IMR-90 (cell line): ENCODE results near the gene UBE2O. TPM values are rescaled to one million over a fixed set of nuclear protein-coding genes. Genes with fewer than 3 reads are reported as not detected.

Experiments used
- ATAC-seq: fragments of 200-7000 bp; cut with Tn5 transposase; 2 replicates; pipeline ENCODE4 v1.9.1; 2020; ENCODE audit warnings: low read depth, mild to moderate bottlenecking, moderate library complexity
- BruUV-seq: library from RNA; stranded (reverse); fragments of 400-500 nt; replicated peaks from 2 replicates; lab custom pipeline; 2021; lab: Mats Ljungman, UMichigan
- CTCF ChIA-PET: fragments of 300-600 bp; formaldehyde crosslinking; extraction: SDS; loops from one replicate; lab custom pipeline; 2021; ENCODE audit warnings: antibody characterized with exemption; lab: Yijun Ruan, JAX
- POLR2A ChIA-PET: fragments of 300-600 bp; sonication (Branson Sonifier 250); formaldehyde crosslinking; loops from one replicate; lab custom pipeline; 2022; ENCODE audit warnings: antibody characterized with exemption; ENCODE audit not compliant: unreplicated experiment; lab: Charles Lee
- DNase-seq: peaks from one replicate; pipeline ENCODE4 v3.0.0; 2013
- H2AFZ ChIP-seq: replicated peaks from 2 replicates; pipeline ENCODE3; 2013; ENCODE audit warnings: low read length, mild to moderate bottlenecking; ENCODE audit not compliant: poor library complexity
- H2AK5ac ChIP-seq: 2 replicates; pipeline ENCODE4 v1.6.1; 2013; ENCODE audit warnings: low read depth, low read length, inconsistent platforms
- H2AK9ac ChIP-seq: replicated peaks from 2 replicates; pipeline ENCODE3; 2013; ENCODE audit warnings: mild to moderate bottlenecking, low read depth, low read length, moderate library complexity; ENCODE audit not compliant: poor library complexity
- H2BK120ac ChIP-seq: 2 replicates; pipeline ENCODE4 v1.6.1; 2013; ENCODE audit warnings: low read depth, low read length, inconsistent platforms
- H2BK15ac ChIP-seq: 3 replicates; pipeline ENCODE4 v1.6.1; 2013; ENCODE audit warnings: low read depth, low read length, inconsistent platforms
- H2BK20ac ChIP-seq: 2 replicates; pipeline ENCODE4 v1.6.1; 2013; ENCODE audit warnings: low read depth, mild to moderate bottlenecking, inconsistent platforms, low read length, moderate library complexity
- H2BK5ac ChIP-seq: 2 replicates; pipeline ENCODE4 v1.6.1; 2013; ENCODE audit warnings: mild to moderate bottlenecking, low read depth, low read length, inconsistent platforms; ENCODE audit not compliant: poor library complexity, severe bottlenecking
- H3K14ac ChIP-seq: replicated peaks from 2 replicates; pipeline ENCODE4 v1.6.1; 2013; ENCODE audit warnings: low read depth, low read length, inconsistent platforms
- H3K18ac ChIP-seq: 2 replicates; pipeline ENCODE4 v1.6.1; 2013; ENCODE audit warnings: low read depth, low read length, control low read depth
- H3K23ac ChIP-seq: 2 replicates; pipeline ENCODE4 v1.6.1; 2013; ENCODE audit warnings: low read depth, low read length, inconsistent platforms
- H3K27ac ChIP-seq: 2 replicates; pipeline ENCODE4 v1.5.1; 2013; ENCODE audit warnings: mild to moderate bottlenecking, control low read depth, low read length; ENCODE audit not compliant: insufficient read depth
- H3K27me3 ChIP-seq: 2 replicates; pipeline ENCODE4 v1.6.1; 2013; ENCODE audit warnings: low read length; ENCODE audit not compliant: control insufficient read depth, insufficient read depth
- H3K36me3 ChIP-seq: 2 replicates; pipeline ENCODE4 v1.6.1; 2013; ENCODE audit warnings: low read length, mixed read lengths; ENCODE audit not compliant: control insufficient read depth, insufficient read depth
- H3K4ac ChIP-seq: 2 replicates; pipeline ENCODE4 v1.6.1; 2013; ENCODE audit warnings: low read depth, low read length, inconsistent platforms
- H3K4me1 ChIP-seq: 2 replicates; pipeline ENCODE4 v1.6.1; 2013; ENCODE audit warnings: low read length, mixed read lengths; ENCODE audit not compliant: control insufficient read depth, insufficient read depth
- H3K4me2 ChIP-seq: 2 replicates; pipeline ENCODE4 v1.6.1; 2013; ENCODE audit warnings: low read depth, mild to moderate bottlenecking, control low read depth, low read length, moderate library complexity
- H3K4me3 ChIP-seq: 2 replicates; pipeline ENCODE4 v1.5.1; 2013; ENCODE audit warnings: low read depth, mild to moderate bottlenecking, control low read depth, low read length, moderate library complexity; ENCODE audit not compliant: insufficient read depth
- H3K56ac ChIP-seq: 2 replicates; pipeline ENCODE4 v1.6.1; 2013; ENCODE audit warnings: low read length, inconsistent platforms; ENCODE audit not compliant: insufficient read depth; ENCODE audit errors: extremely low read depth
- H3K79me1 ChIP-seq, 2 experiments: 2 replicates each; pipeline ENCODE4 v1.6.1; 2013; ENCODE audit warnings: low read length in 2 of 2, inconsistent platforms in 1 of 2, low read depth in 1 of 2
- H3K9ac ChIP-seq: 2 replicates; pipeline ENCODE4 v1.6.1; 2013; ENCODE audit warnings: low read depth, low read length, control low read depth
- H3K9me1 ChIP-seq: 2 replicates; pipeline ENCODE4 v1.6.1; 2013; ENCODE audit warnings: low read length, inconsistent platforms; ENCODE audit not compliant: insufficient read depth
- H3K9me3 ChIP-seq: 2 replicates; pipeline ENCODE4 v1.6.1; 2013; ENCODE audit warnings: low read length; ENCODE audit not compliant: control insufficient read depth, insufficient read depth
- H4K20me1 ChIP-seq: 2 replicates; pipeline ENCODE4 v1.6.1; 2013; ENCODE audit warnings: low read length, inconsistent platforms; ENCODE audit not compliant: insufficient read depth
- H4K5ac ChIP-seq: 2 replicates; pipeline ENCODE4 v1.6.1; 2013; ENCODE audit warnings: mild to moderate bottlenecking, low read depth, low read length, control low read depth
- H4K8ac ChIP-seq, 2 experiments: 2 replicates each; pipeline ENCODE4 v1.6.1; 2013; ENCODE audit warnings: low read depth in 2 of 2, low read length in 2 of 2, control low read depth in 1 of 2, inconsistent platforms in 1 of 2
- H4K91ac ChIP-seq: 2 replicates; pipeline ENCODE4 v1.6.1; 2013; ENCODE audit warnings: low read depth, low read length, inconsistent platforms; ENCODE audit not compliant: insufficient read depth
- BHLHE40 ChIP-seq: fragments of 150-350 bp; IDR thresholded peaks from 2 replicates; pipeline ENCODE4 v1.6.1; 2016; ENCODE audit warnings: mild to moderate bottlenecking, low read depth, low read length
- CEBPB ChIP-seq: IDR thresholded peaks from 2 replicates; pipeline ENCODE4 v1.6.1; 2012; ENCODE audit warnings: low read depth, low read length, improper control_type of control experiment
- CHD1 ChIP-seq: IDR thresholded peaks from 2 replicates; pipeline ENCODE4 v1.6.1; 2012; ENCODE audit warnings: low read depth, low read length, improper control_type of control experiment
- FOS ChIP-seq: fragments of 150-350 bp; IDR thresholded peaks from 2 replicates; pipeline ENCODE4 v1.6.1; 2016; ENCODE audit warnings: low read depth, low read length
- MAFK ChIP-seq: IDR thresholded peaks from 2 replicates; pipeline ENCODE4 v1.6.1; 2012; ENCODE audit warnings: low read depth, low read length, improper control_type of control experiment
- MAZ ChIP-seq: IDR thresholded peaks from 2 replicates; pipeline ENCODE4 v1.6.1; 2012; ENCODE audit warnings: low read depth, mild to moderate bottlenecking, low read length, improper control_type of control experiment, moderate library complexity, borderline replicate concordance
- MXI1 ChIP-seq: IDR thresholded peaks from 2 replicates; pipeline ENCODE4 v1.6.1; 2012; ENCODE audit warnings: low read depth, mild to moderate bottlenecking, low read length, moderate library complexity, borderline replicate concordance
- NFE2L2 ChIP-seq: fragments of 150-350 bp; IDR thresholded peaks from 2 replicates; pipeline ENCODE4 v1.6.1; 2016; ENCODE audit warnings: low read depth, mild to moderate bottlenecking, low read length
- POLR2A ChIP-seq: IDR thresholded peaks from 2 replicates; pipeline ENCODE4 v1.6.1; 2012; ENCODE audit warnings: mild to moderate bottlenecking, low read depth, low read length
- RAD21 ChIP-seq: IDR thresholded peaks from 2 replicates; pipeline ENCODE4 v1.6.1; 2012; ENCODE audit warnings: low read length, improper control_type of control experiment
- RCOR1 ChIP-seq: IDR thresholded peaks from 2 replicates; pipeline ENCODE4 v1.6.1; 2012; ENCODE audit warnings: mild to moderate bottlenecking, low read length, improper control_type of control experiment; ENCODE audit not compliant: insufficient replicate concordance
- RFX5 ChIP-seq: IDR thresholded peaks from 2 replicates; pipeline ENCODE4 v1.8.0; 2012; ENCODE audit warnings: low read depth, mild to moderate bottlenecking, low read length, moderate library complexity
- USF2 ChIP-seq: fragments of 150-350 bp; IDR thresholded peaks from 2 replicates; pipeline ENCODE4 v1.6.1; 2017; ENCODE audit warnings: mild to moderate bottlenecking, antibody characterized with exemption, low read length, low read depth
- WGBS, 2 experiments: methylation state at CpG; one replicate each; pipeline versions ENCODE4 v1.1.5 to v1.1.7; 2013; ENCODE audit warnings: missing lambda C conversion rate in 2 of 2; ENCODE audit not compliant: insufficient read length in 1 of 2; ENCODE audit errors: extremely low coverage in 2 of 2; 5-methylcytosine and 5-hydroxymethylcytosine counted together
- dilution Hi-C: fragments of 300-500 bp; cut with HindIII; formaldehyde crosslinking; loops from one replicate; pipeline ENCODE4 v1.14.3; 2018; ENCODE audit warnings: low sequenced_read_pairs; ENCODE audit not compliant: unreplicated experiment
- in situ Hi-C: fragments of 300-500 bp; cut with MboI; formaldehyde crosslinking; loops from 3 replicates; pipeline ENCODE4 v1.14.3; 2019; ENCODE audit warnings: low sequenced_read_pairs, inconsistent platforms, mixed read lengths
- intact Hi-C: fragments of 100-400 bp; cut with micrococcal nuclease; formaldehyde crosslinking; loops from 2 replicates; pipeline ENCODE4 v1.10.0; 2022
- polyA plus RNA-seq, 3 experiments: library from polyadenylated mRNA; depleted of rRNA; stranded (reverse); fragments of >200 nt; gene quantifications; 2 replicates each; pipeline ENCODE4 v1.2.3, GENCODE V29; 2012; ENCODE audit warnings: low replicate concordance in 1 of 3
- total RNA-seq: library from RNA; depleted of rRNA; stranded (reverse); fragments of >200 nt; gene quantifications from 2 replicates; pipeline ENCODE4 v1.2.3, GENCODE V29; 2012
- TF ChIP-seq, protein P1 (sequence below): conservative IDR thresholded peaks from 2 replicates; pipeline ENCODE4 v1.5.1; 2012; ENCODE audit warnings: mild to moderate bottlenecking, low read depth, low read length, improper control_type of control experiment

UBE2O gene
- total and polyA plus RNA-seq, 2 of the 4 experiments (the other 2 are of a cell fraction), result 17.6 TPM

DNA sequence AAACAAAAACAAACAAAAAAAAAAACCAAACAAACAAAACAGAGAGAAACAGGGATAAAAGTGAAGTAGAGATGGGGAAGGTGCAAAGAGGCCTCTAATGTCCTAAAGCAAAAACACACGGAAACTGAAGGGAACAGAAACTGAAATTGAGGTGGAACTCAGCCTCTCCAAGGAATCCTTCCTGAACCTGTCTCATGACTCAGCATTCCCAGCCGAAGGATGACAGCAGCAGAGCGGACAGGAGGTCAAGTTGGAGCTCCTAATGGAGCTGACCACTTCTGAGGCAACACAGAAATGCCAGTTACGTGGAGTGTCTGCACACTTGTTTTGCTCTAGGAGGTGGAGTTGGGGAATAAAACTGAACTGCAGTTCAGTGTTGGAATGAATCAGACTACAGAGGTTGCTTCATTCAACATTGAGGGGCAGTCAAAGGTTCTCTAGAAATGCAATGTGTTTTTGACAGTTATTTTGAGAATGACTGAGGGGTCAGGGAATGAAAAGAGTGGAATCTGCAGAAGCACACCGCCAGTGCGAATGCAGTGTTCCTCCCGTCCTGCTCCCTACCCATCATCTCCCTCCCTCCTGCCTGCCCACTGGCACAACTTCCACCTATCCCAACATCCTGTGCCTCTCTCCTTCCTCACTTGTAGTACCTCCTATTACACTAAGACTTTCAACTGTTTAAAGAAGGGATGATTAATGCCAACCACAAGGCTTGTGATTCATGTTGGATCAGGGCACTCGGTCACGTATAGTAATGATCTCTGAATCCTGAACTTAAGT lies 6.3 kb downstream of the UBE2O start:
- Histone ChIP-seq H2BK20ac (no peak overlapping the region), H2BK120ac (peak overlapping the region; percentile 1; the same call in 1 of the 2 replicates), H3K9ac (no peak overlapping the region), H3K56ac (no peak overlapping the region), H4K5ac (no peak overlapping the region), H3K23ac (peak overlapping the region; percentile 8; the same call in 1 of the 2 replicates), H2BK15ac (peak overlapping the region; percentile 16; the same call in 1 of the 3 replicates), H4K91ac (peak overlapping the region; percentile 7; the same call in 1 of the 2 replicates), H3K4me3 (peak overlapping the region; percentile 11; the same call in 1 of the 2 replicates), H4K8ac (no peak overlapping the region), H3K14ac (no peak overlapping the region; the same call in 1 of the 2 replicates), H3K27ac (peak overlapping the region; percentile 5; the same call in 1 of the 2 replicates), H3K27me3 (no peaks in the 10 kb centered on the region), H3K4me2 (peak overlapping the region; percentile 77), H3K79me1 (peaks cover 41 to 94% of the 10 kb centered on the region in 2 experiments), H2AK5ac (0 out of 2 replicates have a peak overlapping the region, but pooled peaks have one; percentile 31), H3K36me3 (no peaks in the 10 kb centered on the region), H3K4ac (peak overlapping the region; percentile 12), H2BK5ac (peak overlapping the region; percentile 74), H3K4me1 (peaks cover 49% of the 10 kb centered on the region), H3K9me1 (peaks cover 53% of the 10 kb centered on the region), H3K9me3 (no peaks in the 10 kb centered on the region), H2AFZ (no peak overlapping the region), H3K18ac (no peak overlapping the region), H4K20me1 (peaks cover 87% of the 10 kb centered on the region), H2AK9ac (no peak overlapping the region)
- intact Hi-C loops, result no loop called here
- 0% methylated on average over 1 of the region's 9 CpGs; no CpG with 5 or more reads in 1 of the 2 experiments for WGBS, 2 experiments
- dilution Hi-C loops, result no loop called here
- ATAC-seq (peak; percentile 68), DNase-seq (peak; percentile 92)
- CTCF ChIA-PET, result interaction anchor here (0.6 to 2.4 kb wide), 3 partner anchors 12 to 1013 kb away, joined by 3 to 8 read pairs (median 4); no protein-coding TSS in a partner anchor
- POLR2A ChIA-PET, result no interaction called here
- no TSS peak for BruUV-seq
- in situ Hi-C loops, result no loop called here
- TF ChIP-seq MAFK (peak; percentile 92), MAZ (0 out of 2 replicates have a peak, but pooled peaks have one; percentile 11), RAD21 (no peak), RFX5 (no peak), RCOR1 (no peak), FOS (peak; percentile 53), POLR2A (no peak), CEBPB (peak; percentile 85), USF2 (no peak), NFE2L2 (peak; percentile 97), MXI1 (no peak), CHD1 (no peak), BHLHE40 (peak; percentile 67; the same call in 1 of the 2 replicates)
- TF ChIP-seq, protein P1, sequence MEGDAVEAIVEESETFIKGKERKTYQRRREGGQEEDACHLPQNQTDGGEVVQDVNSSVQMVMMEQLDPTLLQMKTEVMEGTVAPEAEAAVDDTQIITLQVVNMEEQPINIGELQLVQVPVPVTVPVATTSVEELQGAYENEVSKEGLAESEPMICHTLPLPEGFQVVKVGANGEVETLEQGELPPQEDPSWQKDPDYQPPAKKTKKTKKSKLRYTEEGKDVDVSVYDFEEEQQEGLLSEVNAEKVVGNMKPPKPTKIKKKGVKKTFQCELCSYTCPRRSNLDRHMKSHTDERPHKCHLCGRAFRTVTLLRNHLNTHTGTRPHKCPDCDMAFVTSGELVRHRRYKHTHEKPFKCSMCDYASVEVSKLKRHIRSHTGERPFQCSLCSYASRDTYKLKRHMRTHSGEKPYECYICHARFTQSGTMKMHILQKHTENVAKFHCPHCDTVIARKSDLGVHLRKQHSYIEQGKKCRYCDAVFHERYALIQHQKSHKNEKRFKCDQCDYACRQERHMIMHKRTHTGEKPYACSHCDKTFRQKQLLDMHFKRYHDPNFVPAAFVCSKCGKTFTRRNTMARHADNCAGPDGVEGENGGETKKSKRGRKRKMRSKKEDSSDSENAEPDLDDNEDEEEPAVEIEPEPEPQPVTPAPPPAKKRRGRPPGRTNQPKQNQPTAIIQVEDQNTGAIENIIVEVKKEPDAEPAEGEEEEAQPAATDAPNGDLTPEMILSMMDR, result no peak
